ENCODE data around the gene EIF4H. TPM values are rescaled to one million over a fixed set of nuclear protein-coding genes. Genes with fewer than 3 reads are reported as not detected.

Gene EIF4H
- total RNA-seq, 1 donor from 2014 or later, result 263 TPM

GRCh38 chr7:74215921-74216320 lies 41.8 kb downstream of the EIF4H start:
- Mint-ChIP-seq H3K27me3 (no peaks in the 10 kb centered on the region), H3K27ac (peak overlapping the region; percentile 90), H3K4me3 (peak overlapping the region; percentile 69), H3K36me3 (ENCODE audit: low read depth) (peaks cover 62% of the 10 kb centered on the region), H3K4me1 (peaks cover 72% of the 10 kb centered on the region), H3K9me3 (no peaks in the 10 kb centered on the region)
- ATAC-seq (ENCODE audit: low read depth) (no peak), DNase-seq (no peak)
- TF ChIP-seq, protein P1, sequence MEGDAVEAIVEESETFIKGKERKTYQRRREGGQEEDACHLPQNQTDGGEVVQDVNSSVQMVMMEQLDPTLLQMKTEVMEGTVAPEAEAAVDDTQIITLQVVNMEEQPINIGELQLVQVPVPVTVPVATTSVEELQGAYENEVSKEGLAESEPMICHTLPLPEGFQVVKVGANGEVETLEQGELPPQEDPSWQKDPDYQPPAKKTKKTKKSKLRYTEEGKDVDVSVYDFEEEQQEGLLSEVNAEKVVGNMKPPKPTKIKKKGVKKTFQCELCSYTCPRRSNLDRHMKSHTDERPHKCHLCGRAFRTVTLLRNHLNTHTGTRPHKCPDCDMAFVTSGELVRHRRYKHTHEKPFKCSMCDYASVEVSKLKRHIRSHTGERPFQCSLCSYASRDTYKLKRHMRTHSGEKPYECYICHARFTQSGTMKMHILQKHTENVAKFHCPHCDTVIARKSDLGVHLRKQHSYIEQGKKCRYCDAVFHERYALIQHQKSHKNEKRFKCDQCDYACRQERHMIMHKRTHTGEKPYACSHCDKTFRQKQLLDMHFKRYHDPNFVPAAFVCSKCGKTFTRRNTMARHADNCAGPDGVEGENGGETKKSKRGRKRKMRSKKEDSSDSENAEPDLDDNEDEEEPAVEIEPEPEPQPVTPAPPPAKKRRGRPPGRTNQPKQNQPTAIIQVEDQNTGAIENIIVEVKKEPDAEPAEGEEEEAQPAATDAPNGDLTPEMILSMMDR (IDR thresholded peaks at IDR 0.05), result no peak
- intact Hi-C loops (cut with micrococcal nuclease), result loop anchor here (1.0 kb wide), 1 partner anchor 445 kb away; no protein-coding TSS in a partner anchor
- ChIA-PET POLR2A (interaction anchor here (0.7 to 5.0 kb wide), 7 partner anchors 13 to 115 kb away, joined by 3 to 89 read pairs (median 5); no protein-coding TSS in a partner anchor), CTCF (no interaction called here)

DNA sequence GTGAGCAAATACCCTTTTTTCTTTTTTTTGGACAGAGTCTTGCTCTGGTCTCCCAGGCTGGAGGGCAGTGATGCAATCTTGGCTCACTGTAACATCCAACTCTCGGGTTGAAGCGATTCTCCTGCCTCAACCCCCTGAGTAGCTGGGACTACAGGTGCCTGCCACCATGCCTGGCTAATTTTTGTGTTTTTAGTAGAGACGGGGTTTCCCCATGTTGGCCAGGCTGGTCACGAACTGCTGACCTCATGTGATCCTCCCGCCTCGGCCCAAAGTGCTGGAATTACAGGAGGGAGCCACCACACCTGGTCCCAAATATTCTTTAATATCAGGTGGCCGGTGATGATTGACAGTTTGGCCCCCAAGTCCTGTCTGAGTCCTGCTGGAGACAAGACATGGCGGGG lies 42.2 kb downstream of the EIF4H start:
- no peaks in the 10 kb centered on the region for H3K27me3 Mint-ChIP-seq
- ATAC-seq (ENCODE audit: low read depth) (peak; percentile 22), DNase-seq (no peak)
- CTCF ChIA-PET, result interaction anchor here (1.2 to 1.8 kb wide), 2 partner anchors 10 to 184 kb away, joined by 4 to 7 read pairs; no protein-coding TSS in a partner anchor
- peaks cover 70% of the 10 kb centered on the region for H3K4me1 Mint-ChIP-seq
- POLR2A ChIA-PET, result interaction anchor here (0.7 to 5.0 kb wide), 7 partner anchors 13 to 115 kb away, joined by 3 to 89 read pairs (median 5); no protein-coding TSS in a partner anchor
- intact Hi-C loops (cut with micrococcal nuclease), result loop anchor here (1.0 kb wide), 1 partner anchor 445 kb away; no protein-coding TSS in a partner anchor
- no peaks in the 10 kb centered on the region for H3K9me3 Mint-ChIP-seq
- H3K36me3 Mint-ChIP-seq (ENCODE audit: low read depth), result peaks cover 63% of the 10 kb centered on the region
- peak overlapping the region; percentile 90 for H3K27ac Mint-ChIP-seq
- H3K4me3 Mint-ChIP-seq, result peak overlapping the region; percentile 69
- TF ChIP-seq, protein P1 (IDR thresholded peaks at IDR 0.05), result no peak

DNA sequence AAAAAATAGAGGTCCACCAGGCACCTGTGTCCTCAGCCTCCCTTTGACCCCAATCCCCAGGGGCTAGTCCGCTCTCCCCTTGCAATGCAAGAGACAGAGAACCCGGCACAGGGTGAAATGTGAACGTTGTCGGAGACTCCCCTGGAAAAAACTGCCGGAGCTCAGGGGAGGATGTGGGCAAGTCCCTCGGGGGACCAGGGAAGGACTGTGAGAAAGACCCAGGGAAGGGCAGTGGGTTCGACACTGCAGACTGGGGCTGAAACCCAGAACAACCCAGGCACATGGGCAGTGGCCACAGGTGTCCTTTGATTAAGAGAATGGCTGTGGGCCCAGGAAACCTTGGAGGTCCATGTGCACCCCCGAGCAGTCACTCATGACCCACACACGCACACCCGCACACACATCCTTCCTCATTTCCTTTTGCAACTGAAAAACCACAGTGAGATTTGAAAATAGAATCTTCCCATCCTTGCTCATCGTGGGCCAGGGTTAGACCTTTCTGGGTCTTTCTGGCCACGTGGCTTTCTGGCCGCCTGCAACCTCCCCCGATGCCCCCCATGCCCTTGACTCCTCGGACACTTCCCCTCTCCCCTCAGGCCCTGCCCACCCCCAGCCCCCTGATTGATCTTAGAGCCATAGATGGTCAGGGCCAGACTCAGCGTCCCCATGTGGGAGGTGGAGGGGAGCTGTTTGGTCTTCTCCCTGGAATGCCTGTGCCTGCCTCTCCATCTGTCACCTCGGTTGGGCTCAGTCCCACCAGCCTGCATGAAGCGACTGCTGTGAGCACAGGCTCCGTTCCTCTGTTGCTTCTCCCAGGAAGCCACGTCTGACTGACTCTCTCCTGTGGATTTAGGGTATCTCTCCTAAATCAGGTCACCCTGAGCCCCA lies 43.5 kb downstream of the EIF4H start:
- peak; percentile 59 for ATAC-seq (ENCODE audit: low read depth)
- ChIA-PET POLR2A (interaction anchor here (0.6 to 7.0 kb wide), 11 partner anchors 8 to 183 kb away, joined by 3 to 89 read pairs (median 4); partner anchors contain the start of genes EIF4H and LAT2), CTCF (interaction anchor here (0.7 to 1.8 kb wide), 6 partner anchors 11 to 183 kb away, joined by 3 to 11 read pairs (median 4); no protein-coding TSS in a partner anchor)
- peak overlapping the region; percentile 90 for H3K27ac Mint-ChIP-seq
- peak overlapping the region; percentile 69 for H3K4me3 Mint-ChIP-seq
- DNase-seq, result peak; percentile 51
- intact Hi-C loops (cut with micrococcal nuclease), result loop anchor here (1.0 kb wide), 2 partner anchors 8 to 14 kb away; no protein-coding TSS in a partner anchor
- H3K9me3 Mint-ChIP-seq, result no peaks in the 10 kb centered on the region
- H3K36me3 Mint-ChIP-seq (ENCODE audit: low read depth), result peaks cover 64% of the 10 kb centered on the region
- H3K4me1 Mint-ChIP-seq, result peaks cover 63% of the 10 kb centered on the region
- no peaks in the 10 kb centered on the region for H3K27me3 Mint-ChIP-seq
- TF ChIP-seq, protein P1 (IDR thresholded peaks at IDR 0.05), result no peak

DNA sequence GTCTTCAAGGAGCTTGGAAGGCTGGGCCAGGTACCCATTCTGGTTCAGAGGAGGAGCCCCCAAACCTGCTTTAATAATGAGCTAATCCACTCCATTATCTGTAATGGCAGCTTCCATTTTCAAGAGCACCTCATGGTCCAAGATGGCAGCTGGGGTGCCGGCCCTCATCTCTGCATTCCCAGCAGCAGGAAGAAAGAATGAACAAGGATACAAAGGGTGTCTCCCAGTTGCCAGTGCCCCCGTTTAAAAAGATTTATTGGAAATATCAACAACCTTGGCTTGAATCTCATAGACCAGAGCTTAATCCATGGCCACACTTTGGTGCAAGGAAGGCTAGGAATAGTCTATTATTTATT lies 44.2 kb downstream of the EIF4H start:
- ChIA-PET POLR2A (interaction anchor here (0.8 to 7.0 kb wide), 5 partner anchors 8 to 66 kb away, joined by 4 to 89 read pairs (median 12); partner anchors contain the start of gene LAT2), CTCF (interaction anchor here (1.1 to 1.3 kb wide), 3 partner anchors 12 to 57 kb away, joined by 3 to 11 read pairs (median 3); no protein-coding TSS in a partner anchor)
- H3K36me3 Mint-ChIP-seq (ENCODE audit: low read depth), result peaks cover 65% of the 10 kb centered on the region
- intact Hi-C loops (cut with micrococcal nuclease), result no loop called here
- H3K9me3 Mint-ChIP-seq, result no peaks in the 10 kb centered on the region
- DNase-seq (no peak), ATAC-seq (ENCODE audit: low read depth) (no peak)
- H3K27me3 Mint-ChIP-seq, result no peaks in the 10 kb centered on the region
- TF ChIP-seq, protein P1 (IDR thresholded peaks at IDR 0.05), result no peak
- peak overlapping the region; percentile 69 for H3K4me3 Mint-ChIP-seq
- H3K4me1 Mint-ChIP-seq, result peaks cover 62% of the 10 kb centered on the region
- peak overlapping the region; percentile 90 for H3K27ac Mint-ChIP-seq

Measured in activated B cell treated with CpG ODN at 0.5 μM for 24 hours (primary cell).